T47D (cell line): ENCODE results near the gene SLC47A2.
"Not testable (repeated sequence)": the region's sequence is repeated elsewhere in the genome, so short reads cannot be mapped to it uniquely, and the experiment has no call there.

Experiments
- DNase-seq, 2 experiments: peaks; one replicate each; pipeline versions ENCODE4 v3.0.0 to v3.0.0-alpha.2; 2011 to 2012; ENCODE audit warnings: low read depth in 1 of 2, low spot score in 1 of 2
- JUND ChIP-seq: IDR thresholded peaks from 2 replicates; pipeline ENCODE4 v1.6.1; 2012; ENCODE audit warnings: low read depth
- in situ Hi-C: cut with HindIII; loops from 2 replicates; pipeline ENCODE4 v1.10.0; 2016; ENCODE audit warnings: low sequenced_read_pairs, low pct_unique_long_range_greater_than_20kb

The SLC47A2 gene

GRCh38 chr17:19673623-19674022 is 42.8 kb downstream of the SLC47A2 start:
- no peak for TF ChIP-seq JUND
- DNase-seq = no peak
- in situ Hi-C loops = no loop called here

- in situ Hi-C loops = no loop called here
- DNase-seq = no peak
Observed at GRCh38 chr17:19672009-19672750, 44.2 kb downstream of the SLC47A2 start.

GRCh38 chr17:19671433-19671832 is 45.0 kb downstream of the SLC47A2 start:
- in situ Hi-C loops = no loop called here
- no peak for DNase-seq

More at GRCh38 chr17:19672009-19672750, 44.2 kb downstream of the SLC47A2 start:
- no peak for TF ChIP-seq JUND

DNA sequence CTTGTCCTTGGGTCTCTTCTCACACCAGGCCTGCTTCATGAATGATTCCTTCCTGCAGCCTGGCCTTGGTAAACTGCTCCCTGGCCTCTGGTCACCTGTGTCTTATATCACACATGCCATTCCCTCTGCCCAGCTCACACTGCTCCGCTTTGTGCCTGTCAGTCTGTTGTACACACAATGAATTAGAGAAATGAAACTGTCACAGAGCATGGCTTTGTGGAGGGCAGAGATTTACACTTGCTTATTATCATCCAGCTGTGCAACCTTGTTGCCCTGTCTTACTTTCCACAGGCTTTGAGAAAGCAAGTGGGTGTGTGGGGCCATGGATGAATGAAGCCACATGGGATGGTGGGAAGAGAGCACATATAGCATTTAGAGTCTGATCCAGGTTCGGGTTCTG is 45.5 kb downstream of the SLC47A2 start:
- in situ Hi-C loops = no loop called here
- TF ChIP-seq JUND = no peak
- no peak for DNase-seq

More at GRCh38 chr17:19671433-19671832, 45.0 kb downstream of the SLC47A2 start:
- no peak for TF ChIP-seq JUND

- in situ Hi-C loops, DNase-seq: not testable (repeated sequence)
Observed at GRCh38 chr17:19669680-19670079, 46.7 kb downstream of the SLC47A2 start.

DNA sequence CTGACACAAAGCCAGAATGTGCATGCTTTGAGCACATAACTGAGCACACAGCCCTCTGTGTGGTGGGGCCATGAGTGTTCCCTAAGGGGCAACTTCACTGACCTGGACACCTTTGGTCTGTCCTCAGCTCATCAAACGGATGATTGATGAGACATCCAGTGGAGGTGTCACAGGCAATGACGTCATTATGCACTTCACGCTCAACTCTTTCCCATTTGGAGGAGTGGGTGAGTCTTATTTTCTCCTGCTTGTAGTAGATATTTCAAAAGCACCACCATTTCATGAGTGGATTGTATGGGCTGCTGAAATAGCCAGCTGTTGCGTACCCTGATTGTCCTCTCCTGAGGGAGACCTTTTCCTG is 51.6 kb downstream of the SLC47A2 start:
- in situ Hi-C loops = no loop called here
- TF ChIP-seq JUND = no peak
- DNase-seq = no peak

- TF ChIP-seq JUND = no peak
- in situ Hi-C loops = no loop called here
- DNase-seq = no peak
Observed at GRCh38 chr17:19664136-19664820, 52.1 kb downstream of the SLC47A2 start.

- TF ChIP-seq JUND = no peak
- in situ Hi-C loops = no loop called here
Observed at GRCh38 chr17:19663097-19663496, 53.3 kb downstream of the SLC47A2 start.

GRCh38 chr17:19661121-19661520 is 55.3 kb downstream of the SLC47A2 start:
- no peak for DNase-seq
- in situ Hi-C loops = no loop called here
- no peak for TF ChIP-seq JUND

More at GRCh38 chr17:19663097-19663496, 53.3 kb downstream of the SLC47A2 start:
- no peak for DNase-seq

GRCh38 chr17:19660219-19660870 is 56.0 kb downstream of the SLC47A2 start:
- peak in 1 of 2 experiments; percentile 50 for DNase-seq
- TF ChIP-seq JUND = no peak
- in situ Hi-C loops = no loop called here

DNA sequence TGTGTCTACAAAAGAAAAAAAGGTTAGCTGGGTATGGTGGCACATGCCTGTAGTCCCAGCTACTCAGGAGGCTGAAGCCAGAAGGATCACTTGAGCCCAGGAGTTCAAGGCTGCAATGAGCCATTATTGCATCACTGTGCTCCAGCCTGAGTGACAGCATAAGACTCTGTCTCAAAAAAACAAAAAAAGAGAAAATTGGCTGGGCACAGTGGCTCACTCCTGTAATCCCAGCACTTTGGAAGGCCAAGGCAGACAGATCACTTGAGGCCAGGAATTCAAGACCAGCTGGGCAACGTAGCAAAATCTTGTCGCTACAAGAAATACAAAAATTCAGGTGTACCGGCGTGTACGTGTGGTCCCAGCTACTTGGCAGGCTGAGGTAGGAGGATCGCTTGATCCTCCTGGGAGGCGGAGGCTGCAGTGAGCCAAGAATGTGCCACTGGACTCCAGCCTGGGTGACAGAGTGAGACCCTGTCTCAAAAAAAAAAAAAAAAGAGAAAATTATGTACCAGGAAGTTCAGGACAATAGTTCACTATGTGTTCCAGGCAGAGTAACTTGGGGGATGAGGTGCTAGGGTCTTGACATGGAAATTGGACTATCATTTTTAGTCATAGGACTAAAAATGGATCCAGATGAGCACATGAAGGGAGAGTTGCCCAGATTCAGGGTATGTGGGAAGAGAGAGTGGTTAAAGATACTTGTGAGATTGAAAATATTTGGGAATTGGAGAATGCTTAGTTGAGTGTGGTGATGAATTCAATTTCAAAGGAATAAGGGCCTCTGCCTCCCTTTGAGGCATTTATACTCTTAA is 56.8 kb downstream of the SLC47A2 start:
- in situ Hi-C loops = no loop called here
- no peak for DNase-seq
- TF ChIP-seq JUND = no peak

- TF ChIP-seq JUND = no peak
- DNase-seq = no peak
- in situ Hi-C loops = no loop called here
Observed at GRCh38 chr17:19656851-19657581, 59.4 kb downstream of the SLC47A2 start.
